Occipital lobe (tissue), 2 donors: ENCODE results near the gene FARP2. TPM values are rescaled to one million over a fixed set of nuclear protein-coding genes. Genes with fewer than 3 reads are reported as not detected.

ENCODE experiments used
- DNase-seq: peaks from one replicate; lab custom pipeline; 2025; lab: John Stamatoyannopoulos, UW
- total RNA-seq: library from RNA; depleted of rRNA; stranded (reverse); fragments of >200 nt; gene quantifications from one replicate; pipeline ENCODE4 v1.2.3, GENCODE V29; 2014

Gene FARP2
- total RNA-seq, 1 donor from 2014 or later, result 43.7 TPM

DNA sequence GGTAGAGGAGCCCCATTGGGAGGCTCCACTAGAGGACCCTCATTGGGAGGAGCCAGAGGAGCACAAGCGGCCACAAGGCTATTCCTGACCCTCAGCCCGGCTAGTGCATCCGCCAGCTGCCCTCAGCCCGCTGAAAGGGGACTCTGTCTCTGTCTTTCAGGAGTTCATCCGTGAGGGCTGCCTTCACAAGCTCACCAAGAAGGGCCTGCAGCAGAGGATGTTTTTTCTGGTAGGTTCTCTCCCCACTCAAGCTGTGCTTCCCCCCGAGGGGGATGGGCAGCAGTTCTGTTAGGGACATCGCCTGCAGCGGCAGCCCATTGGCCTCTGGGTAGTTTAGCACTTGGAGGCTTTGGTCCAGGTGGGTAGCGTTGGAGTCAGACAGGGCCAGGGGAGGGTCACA is 127.2 kb downstream of the FARP2 start:
- no peak for DNase-seq

DNA sequence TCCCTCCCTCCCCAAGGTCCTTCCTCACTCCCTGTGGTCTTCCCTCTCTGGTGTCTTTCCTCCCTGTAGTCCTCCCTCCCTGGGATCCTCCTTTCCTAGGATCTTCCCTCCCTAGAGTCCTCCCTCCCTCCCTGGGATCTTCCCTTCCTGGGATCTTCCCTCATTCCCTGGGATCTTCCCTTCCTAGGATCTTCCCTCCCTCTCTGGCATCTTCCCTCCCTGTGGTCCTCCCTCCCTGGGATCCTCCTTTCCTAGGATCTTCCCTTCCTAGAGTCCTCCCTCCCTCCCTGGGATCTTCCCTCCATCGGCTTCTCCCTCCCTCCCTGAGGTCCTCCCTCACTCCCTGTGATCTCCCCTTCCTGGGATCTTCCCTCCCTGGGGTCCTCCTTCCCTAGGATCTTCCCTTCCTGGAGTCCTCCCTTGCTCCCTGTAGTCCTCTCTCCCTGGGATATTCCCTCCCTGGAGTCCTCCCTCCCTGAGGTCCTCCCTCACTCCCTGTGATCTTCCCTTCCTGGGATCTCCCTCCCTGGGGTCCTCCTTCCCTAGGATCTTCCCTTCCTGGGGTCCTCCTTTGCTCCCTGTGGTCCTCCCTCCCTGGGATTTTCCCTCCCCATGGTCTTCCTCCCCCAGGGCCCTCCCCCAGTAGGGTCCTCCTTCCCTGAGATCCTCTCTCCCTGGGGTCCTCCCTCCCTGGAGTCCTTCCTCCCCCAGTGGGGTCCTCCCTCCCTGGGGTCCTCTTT is 129.3 kb downstream of the FARP2 start:
- no peak for DNase-seq

DNA sequence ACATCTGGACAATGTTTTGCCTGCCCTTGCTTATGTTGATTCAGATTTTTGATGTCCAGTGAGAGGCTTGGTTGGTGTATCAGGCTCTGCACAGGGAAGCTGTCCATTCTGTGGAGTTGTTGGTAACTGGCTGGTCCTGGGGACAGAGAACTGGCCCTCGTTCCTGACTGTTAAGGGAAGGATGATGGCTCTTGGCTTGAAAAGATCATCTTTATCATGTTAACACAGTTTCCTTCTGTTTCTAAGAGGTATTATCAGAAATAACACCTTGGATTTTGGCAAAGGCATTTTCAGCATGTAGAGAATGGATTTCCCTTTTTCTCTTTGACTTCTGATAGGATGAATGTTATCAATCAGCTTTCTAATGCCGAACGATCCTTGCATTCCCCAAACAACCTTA is 133.0 kb downstream of the FARP2 start:
- DNase-seq, result no peak

DNA sequence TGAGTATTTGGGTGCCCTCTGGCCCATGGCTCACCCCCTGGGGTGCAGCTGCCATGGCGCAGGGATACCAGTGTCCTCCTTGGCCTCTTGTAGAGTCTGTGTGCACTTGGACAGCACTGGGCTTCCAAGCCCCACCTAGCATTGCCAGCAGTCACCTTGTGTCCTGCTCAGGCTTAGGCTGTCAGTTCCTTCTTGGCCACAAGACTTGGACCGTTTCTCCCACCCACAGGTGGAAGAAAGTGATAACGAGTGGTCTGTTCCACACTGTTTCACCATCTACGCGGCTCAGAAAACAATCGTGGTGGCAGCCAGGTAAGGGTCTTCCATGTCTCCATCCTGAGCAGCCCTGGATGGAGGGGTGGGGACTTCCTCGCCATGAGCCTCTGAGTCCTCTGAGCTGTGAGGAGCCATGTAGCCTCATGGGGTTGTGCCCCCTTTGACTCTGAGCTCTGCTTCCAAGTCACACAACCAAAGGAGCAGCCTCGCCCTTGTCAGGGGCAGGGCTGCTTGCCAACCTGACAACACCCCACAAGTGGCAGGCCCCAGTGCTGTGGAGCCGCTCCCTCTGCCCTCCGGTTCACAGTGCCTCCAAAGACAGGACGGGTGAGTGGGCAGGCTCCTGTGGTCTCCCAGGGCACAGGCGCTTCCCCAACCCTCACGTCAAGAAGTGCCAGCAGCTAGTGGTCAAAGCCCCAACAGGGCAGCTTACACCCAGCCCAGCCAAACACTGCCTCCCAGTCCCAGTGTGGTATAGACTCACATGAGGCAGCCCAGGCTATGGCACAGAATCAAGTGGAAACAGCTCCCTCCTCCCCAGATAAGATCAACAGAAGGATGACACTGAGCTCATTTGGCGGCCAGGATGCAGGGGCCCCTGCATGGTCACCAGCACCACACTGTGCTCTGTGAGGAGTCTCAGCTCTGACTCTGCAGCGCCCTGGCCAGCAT is 133.9 kb downstream of the FARP2 start:
- no peak for DNase-seq

DNA sequence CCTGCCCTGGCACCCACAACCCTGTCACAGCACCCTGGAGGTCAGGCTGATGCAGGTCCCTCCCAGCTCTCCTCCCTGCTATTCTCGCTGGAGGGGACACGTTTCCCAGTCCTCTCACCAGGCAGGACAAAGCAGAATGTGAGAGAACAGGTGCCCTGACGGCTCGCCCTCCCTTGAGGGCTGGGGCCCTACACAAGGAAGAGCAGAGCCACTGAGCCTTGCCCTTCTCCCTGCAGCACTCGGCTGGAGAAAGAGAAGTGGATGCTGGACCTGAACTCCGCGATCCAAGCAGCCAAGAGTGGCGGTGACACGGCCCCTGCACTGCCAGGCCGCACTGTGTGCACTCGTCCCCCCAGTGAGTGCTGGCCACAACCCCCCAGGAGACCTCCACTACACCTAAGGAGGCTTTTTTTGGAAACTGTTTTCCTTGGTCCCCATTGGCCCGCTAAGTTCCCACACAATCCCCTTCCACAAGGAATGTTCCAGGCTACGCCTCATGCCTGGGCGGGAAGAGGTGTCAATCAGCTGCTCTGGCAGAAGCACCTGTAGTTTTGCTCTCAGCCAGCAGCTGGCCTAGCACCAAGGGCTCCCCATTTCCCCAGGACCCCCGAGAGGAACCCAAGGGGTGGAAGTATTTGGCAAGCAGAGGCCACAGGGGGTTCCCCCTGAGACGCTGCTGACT is 134.9 kb downstream of the FARP2 start:
- DNase-seq, result no peak

DNA sequence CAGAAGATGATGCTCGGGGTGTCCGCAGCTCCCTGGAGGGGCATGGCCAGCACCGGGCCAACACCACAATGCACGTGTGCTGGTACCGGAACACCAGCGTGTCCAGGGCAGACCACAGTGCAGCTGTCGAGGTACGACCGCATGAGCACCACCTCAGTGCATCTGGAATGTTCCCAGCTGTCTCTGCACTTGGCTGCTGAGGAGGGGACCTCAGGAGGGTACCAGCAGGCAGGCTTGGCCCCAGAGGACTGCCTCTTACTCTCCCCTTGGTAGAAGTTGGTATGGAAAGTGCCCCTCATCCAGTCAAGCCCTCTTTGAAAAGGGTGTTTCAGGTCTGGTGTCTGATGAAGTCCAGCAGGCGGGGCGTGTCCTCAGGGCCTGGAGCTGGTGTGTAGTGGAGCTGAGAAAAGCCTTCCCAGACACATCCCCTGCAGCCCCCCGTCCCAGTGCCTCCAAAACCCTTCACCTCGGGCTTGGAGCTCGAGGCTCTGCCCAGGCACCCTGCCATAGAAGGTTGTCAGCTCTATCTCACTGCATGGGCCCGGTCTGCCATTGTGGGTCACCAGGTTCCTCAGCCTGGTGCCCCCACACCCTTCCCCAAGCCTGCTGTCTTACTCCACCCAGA is 135.6 kb downstream of the FARP2 start:
- DNase-seq, result no peak

DNA sequence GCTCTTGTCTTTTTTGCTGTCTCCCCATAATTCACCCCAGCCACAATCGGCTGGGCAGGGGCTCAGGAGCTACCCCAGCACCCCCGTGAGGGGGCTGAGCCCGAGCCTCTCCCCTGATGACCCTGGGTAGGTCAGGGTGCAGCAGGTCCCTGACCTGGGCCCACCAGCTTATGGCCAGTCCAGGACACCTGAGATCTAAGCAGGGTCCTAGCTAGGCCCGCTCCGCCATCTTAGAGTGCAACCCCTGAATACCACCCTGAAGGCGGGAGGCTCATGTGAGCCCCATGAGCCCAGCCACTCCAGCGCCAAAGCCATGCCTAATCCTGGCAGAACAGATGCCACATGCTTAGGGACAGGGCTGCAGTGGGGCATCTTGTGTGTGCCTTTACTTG is 136.1 kb downstream of the FARP2 start:
- no peak for DNase-seq

DNA sequence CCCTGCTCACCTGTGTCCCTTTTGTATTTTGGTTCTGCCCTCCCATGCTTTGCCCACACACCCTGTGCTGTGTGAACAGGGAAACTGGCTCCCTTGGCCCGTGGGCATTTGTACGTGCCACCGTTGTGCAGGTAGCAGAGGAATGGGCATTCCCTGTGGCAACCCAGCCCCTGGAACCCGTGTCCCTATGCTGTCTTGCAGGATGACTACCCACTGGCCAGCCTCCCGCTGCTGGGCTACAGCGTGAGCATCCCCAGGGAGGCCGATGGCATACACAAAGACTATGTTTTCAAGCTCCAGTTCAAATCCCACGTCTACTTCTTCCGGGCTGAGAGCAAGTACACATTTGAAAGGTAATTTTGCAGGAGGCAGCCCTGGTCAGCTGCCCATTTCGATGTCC is 137.0 kb downstream of the FARP2 start:
- DNase-seq, result no peak

DNA sequence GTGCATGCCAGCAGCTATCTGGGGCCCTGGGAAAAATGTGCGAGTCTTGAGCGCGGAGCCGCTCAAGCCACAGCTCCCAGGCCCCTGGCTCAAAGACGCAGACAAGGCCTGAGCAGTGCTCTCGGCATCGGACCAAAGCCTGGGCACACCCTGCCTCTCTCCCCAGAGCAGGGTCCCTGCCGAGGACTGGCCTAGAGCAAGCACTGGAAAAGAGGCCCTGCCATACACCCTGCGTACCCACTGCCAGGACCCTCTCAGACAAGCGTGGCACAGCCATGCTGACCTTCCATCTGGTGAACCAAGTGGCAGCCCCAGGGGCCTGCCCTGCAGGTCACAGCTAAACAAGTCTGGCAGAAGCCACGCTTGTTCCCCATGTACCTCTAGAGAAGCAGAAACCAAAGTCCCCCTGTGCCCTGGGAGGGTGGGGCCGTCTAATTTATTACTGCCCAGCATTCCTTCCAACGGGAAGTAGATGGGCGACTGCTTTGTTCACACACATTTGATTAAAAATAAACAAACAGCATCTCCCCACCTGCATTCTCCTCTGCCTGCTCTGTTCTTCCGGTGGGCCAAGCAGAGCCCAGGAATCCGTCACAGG is 138.3 kb downstream of the FARP2 start:
- no peak for DNase-seq

DNA sequence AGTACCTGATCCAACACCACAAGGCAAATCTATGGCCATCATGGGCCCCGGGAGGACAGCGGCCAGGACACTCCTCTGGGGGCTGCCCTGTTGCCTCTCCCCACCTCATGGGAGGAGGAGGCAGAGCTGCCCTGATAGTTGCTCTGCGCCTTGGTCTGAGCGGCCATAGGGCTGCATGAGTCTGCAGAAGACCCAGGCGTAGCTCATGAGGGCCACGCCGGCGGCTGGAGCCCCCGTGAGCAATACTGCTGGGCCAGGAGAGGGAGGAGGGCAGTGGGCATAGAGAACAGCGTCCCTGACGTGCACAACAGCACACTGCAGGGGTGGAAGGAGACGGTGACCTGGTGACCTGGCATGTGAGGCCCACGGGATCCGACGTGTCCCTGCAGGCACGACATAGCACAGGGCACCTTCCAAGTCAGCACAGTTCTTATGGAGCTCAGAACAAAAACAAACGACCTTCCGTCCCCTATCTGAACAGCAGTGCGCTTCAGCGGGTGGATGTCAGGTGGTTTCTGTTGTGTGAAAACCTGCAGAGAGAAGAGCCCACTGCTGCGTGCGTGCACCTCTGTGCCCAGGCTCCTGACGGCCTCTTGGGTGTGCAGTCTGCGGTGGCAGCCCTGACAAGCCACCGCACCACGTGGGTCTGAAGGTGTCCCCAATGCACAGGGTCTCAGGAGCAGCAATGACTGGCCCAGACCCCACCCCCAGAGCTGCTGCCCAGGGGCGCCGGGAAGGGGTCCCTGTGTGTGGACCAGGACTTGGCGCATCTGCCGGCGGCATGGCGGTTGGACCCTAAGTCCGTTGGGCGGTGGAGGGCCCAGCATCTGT is 139.3 kb downstream of the FARP2 start:
- no peak for DNase-seq

DNA sequence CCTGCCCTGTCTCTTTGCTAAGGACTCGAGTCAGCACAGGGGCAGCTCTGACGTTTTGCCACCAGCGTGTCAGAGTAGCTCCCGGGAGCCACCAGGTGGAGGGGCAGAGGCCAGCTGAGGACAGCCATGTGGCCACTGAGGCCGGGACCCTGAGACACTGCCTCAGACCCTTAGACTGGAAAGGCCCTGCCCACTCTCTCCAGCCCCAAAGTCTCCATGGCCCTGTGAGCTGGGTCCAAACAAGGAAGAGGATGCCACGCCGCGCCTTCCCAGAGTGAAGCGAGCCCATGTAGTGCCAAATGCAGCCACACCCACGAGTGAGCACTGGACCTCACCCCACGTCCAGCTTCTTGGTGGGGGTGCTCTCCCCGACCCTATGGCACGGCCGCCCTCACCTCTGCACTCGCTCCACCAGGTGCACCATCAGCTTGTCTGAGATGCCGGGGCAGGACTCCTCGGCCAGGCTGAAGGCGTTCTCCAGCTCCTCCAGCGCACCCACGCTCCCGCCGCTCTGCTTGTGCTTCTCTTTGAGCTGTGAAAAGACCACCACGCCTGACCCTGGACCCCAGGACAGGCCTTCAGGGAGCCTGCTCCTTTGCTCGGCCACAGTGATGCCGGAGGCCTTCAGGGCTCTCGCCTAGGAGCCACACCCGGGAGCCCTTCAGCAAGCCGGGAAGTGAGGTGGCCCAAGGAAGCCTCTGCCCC is 140.1 kb downstream of the FARP2 start:
- no peak for DNase-seq

DNA sequence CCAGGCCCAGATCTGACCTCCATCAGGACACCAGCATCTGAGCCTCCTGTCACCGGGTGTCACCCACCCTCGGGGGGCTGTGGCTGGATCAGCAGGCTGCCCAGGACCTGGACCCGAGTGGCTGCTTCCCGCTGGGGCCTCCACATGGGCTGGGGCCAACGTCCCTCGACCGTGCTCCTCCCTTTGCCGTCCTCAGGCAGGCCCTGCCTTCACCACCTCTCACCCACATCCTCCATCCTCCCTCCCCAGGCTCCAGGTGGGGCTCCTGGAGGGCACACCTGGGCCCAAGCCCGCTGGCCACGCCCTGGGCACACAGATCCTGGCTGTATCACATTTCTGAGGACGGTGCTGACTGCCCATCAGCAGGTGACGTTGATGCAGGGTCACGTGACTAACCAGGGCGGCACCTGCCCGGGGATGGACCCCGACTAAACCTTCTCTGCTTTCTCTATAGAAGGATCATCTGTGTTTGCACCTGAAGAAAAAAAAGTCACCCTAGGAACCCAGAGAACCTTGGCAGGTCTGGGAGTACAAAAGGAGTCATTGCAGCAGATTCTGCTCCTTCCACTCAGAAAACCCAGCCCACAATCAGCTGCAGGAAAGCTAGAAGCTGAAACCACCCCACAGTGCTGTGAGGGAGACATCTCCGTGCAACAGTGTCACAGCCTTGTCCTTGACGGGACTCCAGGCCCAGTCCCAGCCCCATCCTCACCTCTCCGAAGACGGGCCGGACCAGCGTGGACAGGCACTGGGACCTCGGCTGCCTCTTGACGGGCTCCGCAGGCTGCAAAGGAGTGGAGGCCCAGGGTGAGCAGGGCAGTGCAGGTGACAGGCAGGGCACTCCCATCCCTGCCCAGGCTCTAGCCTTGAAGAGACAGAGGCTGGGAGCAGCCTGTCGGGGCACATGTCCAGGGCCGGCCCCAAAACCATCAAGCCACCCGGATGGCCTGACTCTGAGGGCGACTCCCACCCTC is 141.1 kb downstream of the FARP2 start:
- DNase-seq, result no peak

DNA sequence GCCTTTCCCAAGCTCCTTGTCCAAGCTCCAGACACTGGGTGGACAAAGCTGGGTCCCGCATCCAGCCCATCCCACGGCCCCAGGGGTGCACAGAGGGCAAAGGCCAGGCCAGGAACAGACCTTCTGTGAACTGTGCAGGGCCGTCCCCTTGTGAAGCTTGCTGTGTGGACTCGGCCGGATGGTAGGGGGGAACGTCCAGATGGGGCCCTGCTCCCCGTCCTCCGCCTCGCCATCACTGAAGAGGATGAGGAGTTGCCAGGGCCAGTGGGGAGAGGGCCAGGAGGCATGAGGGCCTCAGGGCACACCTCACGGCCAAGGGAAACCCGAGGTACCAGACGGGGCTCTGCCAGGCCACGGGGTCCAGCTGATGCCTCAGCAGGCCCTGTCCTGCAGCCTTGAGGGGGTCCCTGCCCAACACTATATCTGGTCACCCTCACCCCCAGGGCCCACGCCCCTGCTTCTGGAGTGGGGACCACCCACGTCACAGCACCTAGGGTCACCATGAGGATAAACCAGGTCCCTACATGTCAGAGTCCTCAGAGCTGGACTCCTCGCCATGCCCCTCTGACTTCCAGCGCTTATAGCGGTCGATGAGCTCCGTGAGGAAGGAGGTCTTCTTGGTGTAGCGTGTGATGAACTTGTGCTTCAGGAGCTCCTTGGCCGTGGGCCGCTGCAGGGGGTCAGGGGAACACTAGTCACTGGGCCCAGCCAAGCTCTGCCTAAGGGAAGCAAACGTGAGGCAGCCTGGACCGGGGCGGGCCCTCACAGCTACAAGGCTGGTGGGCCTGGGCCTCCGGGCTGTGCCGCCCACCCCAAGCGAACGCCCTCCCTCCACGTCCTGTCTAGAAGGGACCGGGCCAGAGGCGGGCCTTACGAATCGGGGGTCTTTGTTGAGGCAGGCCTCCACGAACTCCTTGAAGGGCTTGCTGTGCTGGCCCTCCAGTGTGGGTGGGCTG is 142.3 kb downstream of the FARP2 start:
- no peak for DNase-seq

DNA sequence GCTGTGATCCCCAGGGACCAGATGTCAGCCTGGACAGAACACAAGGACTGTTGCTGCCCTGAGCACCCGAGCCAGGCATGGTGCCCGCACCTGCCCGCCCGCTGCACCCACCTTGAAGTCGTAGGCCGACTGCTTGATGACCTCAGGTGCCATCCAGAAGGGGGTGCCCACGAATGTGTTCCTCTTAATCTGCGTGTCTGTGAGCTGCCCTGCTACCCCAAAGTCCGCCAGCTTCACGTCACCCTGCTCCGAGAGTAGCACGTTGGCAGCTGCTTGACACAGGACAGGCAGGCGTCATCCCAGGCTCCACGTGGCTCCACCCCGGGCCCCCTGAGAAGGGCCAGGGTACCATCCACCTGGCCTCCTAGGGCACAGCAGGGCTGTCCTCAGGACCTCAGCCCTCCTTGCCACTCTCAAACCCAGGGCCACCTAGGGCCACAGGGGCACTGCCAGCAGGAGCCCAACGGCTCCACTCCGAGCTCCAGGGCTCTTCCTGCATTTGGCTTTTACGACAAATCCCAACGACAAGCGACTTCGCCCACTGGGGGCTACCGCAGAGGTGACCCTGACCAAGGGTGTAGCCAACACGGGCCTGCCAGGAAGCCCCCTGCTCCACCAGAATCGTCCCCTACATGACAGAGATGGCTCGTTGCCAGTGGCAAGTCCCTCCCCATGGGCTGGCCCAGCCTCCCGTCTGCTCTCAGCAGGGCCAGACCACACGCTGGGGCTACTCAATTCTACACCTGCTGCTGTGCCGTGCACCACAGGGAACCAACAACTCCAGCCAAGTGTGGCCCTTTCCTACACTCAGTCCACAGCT is 143.3 kb downstream of the FARP2 start:
- DNase-seq, result no peak

DNA sequence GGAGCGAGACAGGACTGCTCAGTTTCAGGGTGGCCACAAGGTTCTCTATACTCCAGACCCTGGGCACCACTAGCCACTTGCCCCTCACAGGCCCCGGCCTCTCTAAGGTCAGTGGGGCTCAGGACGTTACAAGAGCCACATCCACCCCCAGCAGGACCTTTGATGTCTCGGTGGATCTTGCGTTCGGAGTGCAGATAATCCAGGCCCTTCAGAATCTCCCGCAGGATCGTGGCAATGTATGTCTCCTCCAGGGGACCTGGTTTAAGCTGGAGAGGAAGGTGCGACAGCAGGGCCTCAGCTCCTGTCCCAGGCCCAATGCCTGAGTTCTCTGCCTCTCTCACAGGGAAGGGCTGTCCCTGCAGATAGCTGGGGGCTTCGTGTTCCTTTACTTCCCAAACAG is 143.9 kb downstream of the FARP2 start:
- DNase-seq, result no peak

DNA sequence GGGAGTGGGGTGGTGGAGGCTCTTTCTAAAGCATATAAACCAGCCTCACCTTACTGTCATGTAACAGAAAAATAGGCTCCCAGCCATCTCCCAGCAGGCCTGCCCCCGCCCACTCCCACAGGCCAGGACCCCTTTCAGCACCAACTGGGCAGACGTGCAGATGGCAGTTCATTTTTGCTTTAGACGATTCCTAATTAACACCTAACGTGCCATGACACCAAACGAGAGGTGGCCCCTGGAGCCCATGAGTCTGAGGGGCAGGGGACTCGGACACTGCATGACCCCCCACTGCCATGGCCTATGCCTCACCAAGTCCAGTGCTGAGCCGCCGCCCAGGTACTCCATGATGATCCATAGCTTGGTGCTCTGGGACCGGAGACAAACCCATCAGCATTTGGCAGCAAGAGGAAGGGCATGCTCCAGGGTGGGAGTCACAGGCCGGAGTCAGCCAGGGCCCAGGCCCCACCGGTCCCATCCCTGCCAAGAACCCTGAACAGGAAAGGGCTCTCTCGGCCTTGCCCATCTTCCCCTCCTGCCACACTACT is 144.4 kb downstream of the FARP2 start:
- no peak for DNase-seq
